Osteocyte (in vitro differentiated cells): Measurements from ENCODE around the gene HIVEP2. TPM values are rescaled to one million over a fixed set of nuclear protein-coding genes. Genes with fewer than 3 reads are reported as not detected.
A peak's percentile ranks its signal among the peaks of the same experiment; 100 is the strongest.

Source experiments
- DNase-seq: peaks from one replicate; pipeline ENCODE4 v3.0.0; 2021; ENCODE audit warnings: mixed read lengths; ENCODE audit not compliant: unreplicated experiment; ENCODE audit errors: extremely low spot score
- H3K27ac Mint-ChIP-seq: one replicate; pipeline ENCODE4 v1.8.0; 2021; ENCODE audit warnings: mild to moderate bottlenecking, mixed read lengths; ENCODE audit not compliant: unreplicated experiment
- H3K27me3 Mint-ChIP-seq: one replicate; pipeline ENCODE4 v1.8.0; 2021; ENCODE audit warnings: mixed read lengths; ENCODE audit not compliant: unreplicated experiment
- H3K36me3 Mint-ChIP-seq: one replicate; pipeline ENCODE4 v1.8.0; 2021; ENCODE audit warnings: mixed read lengths; ENCODE audit not compliant: unreplicated experiment
- H3K4me1 Mint-ChIP-seq: one replicate; pipeline ENCODE4 v1.8.0; 2021; ENCODE audit warnings: mixed read lengths; ENCODE audit not compliant: unreplicated experiment
- H3K4me3 Mint-ChIP-seq: one replicate; pipeline ENCODE4 v1.8.0; 2021; ENCODE audit warnings: mild to moderate bottlenecking, moderate library complexity, mixed read lengths; ENCODE audit not compliant: unreplicated experiment
- H3K9me3 Mint-ChIP-seq: one replicate; pipeline ENCODE4 v1.8.0; 2021; ENCODE audit warnings: mixed read lengths; ENCODE audit not compliant: unreplicated experiment
- CTCF ChIP-seq: fragments of 200-600 bp; sonication (generic); IDR thresholded peaks from 2 replicates; pipeline ENCODE4 v1.5.0; 2021; ENCODE audit warnings: antibody characterized with exemption, mild to moderate bottlenecking, moderate library complexity
- long read RNA-seq: library from polyadenylated mRNA; unstranded; transcript quantifications from one replicate; pipeline ENCODE4 v2.0.0, GENCODE V29; 2021
- total RNA-seq: library from RNA; stranded (reverse); gene quantifications from 2 replicates; pipeline ENCODE4 v1.2.1, GENCODE V29; 2021

The HIVEP2 gene
- 38.2 and 39.2 TPM in 2 replicates for total RNA-seq
- long read RNA-seq, partial matches to known transcripts, result 28 of 47 reads
- long read RNA-seq, other reads (novel, unspliced or antisense), result 19 of 47 reads

DNA sequence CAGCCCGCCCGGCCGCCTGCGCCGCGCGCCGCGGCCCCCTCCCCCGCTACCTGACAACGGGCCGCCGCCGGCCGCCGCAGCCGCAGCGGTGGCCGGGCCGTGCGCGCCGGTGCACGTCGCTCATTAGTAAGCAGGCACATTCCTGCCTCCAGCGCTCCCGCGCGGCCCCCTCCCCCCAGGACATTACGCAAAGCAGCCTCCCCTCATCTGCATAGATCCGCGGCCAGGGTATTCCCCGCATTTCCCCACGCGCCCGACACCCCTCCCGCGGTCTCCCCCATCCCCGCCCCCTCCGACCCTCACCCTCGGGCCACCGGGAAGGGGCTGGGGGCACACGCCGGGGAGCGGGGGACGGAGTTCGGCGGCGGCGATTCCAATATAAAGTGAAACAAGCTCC, at the start of gene HIVEP2:
TSS of gene HIVEP2 (minus strand) at position 128 of the 397 bp plus-strand sequence. CDS start 170,438 bp downstream, outside the sequence.
- H3K4me3 Mint-ChIP-seq, result peak within 1 kb of the TSS; percentile 88

DNA sequence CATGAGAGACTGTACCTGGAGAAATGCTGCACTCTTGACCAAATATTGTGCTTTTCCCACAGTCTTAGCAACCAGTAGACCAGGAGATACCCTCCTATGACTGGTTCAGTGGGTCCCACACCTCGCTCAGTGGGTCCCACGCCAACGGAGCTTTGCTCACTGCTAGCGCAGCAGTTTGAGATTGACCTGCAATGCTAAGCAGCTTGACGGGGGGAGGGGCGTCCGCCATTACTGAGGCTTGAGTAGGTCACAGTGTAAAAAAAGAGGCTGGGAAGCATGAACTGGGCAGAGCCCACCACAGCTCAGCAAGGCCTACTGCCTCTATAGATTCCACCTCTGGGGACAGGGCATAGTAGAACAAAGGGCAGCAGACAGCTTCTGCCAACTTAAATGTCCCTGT, 49.0 kb upstream of the HIVEP2 start:
- Mint-ChIP-seq H3K36me3 (no peaks in the 10 kb centered on the region), H3K27ac (no peak overlapping the region), H3K27me3 (peaks cover 47% of the 10 kb centered on the region), H3K4me3 (no peak overlapping the region), H3K4me1 (no peaks in the 10 kb centered on the region), H3K9me3 (no peaks in the 10 kb centered on the region)
- no peak for DNase-seq
- no peak for TF ChIP-seq CTCF

More for the DNA sequence above, at the start of gene HIVEP2:
- Mint-ChIP-seq H3K36me3 (no peaks in the 10 kb centered on the region), H3K27me3 (no peaks in the 10 kb centered on the region), H3K27ac (peak within 1 kb of the TSS; percentile 96), H3K9me3 (no peaks in the 10 kb centered on the region), H3K4me1 (peaks cover 43% of the 10 kb centered on the region)
- TF ChIP-seq CTCF, result peak; percentile 9
- peak; percentile 88 for DNase-seq

GRCh38 chr6:142987490-142987889, 42.5 kb upstream of the HIVEP2 start:
- no peak overlapping the region for H3K4me3 Mint-ChIP-seq
- no peaks in the 10 kb centered on the region for H3K36me3 Mint-ChIP-seq
- no peak for TF ChIP-seq CTCF
- H3K9me3 Mint-ChIP-seq, result peaks cover under 1% of the 10 kb centered on the region
- DNase-seq, result no peak
- H3K27me3 Mint-ChIP-seq, result peaks cover 31% of the 10 kb centered on the region
- peaks cover 9% of the 10 kb centered on the region for H3K4me1 Mint-ChIP-seq
- H3K27ac Mint-ChIP-seq, result no peak overlapping the region

- H3K27me3 Mint-ChIP-seq, result peaks cover 20% of the 10 kb centered on the region
- DNase-seq, result no peak
- H3K36me3 Mint-ChIP-seq, result peaks cover 5% of the 10 kb centered on the region
- peaks cover 9% of the 10 kb centered on the region for H3K4me1 Mint-ChIP-seq
- H3K9me3 Mint-ChIP-seq, result peaks cover 15% of the 10 kb centered on the region
- H3K4me3 Mint-ChIP-seq, result no peak overlapping the region
- no peak for TF ChIP-seq CTCF
- H3K27ac Mint-ChIP-seq, result no peak overlapping the region
These were observed 40.3 kb upstream of the HIVEP2 start for GRCh38 chr6:142985281-142985680.

DNA sequence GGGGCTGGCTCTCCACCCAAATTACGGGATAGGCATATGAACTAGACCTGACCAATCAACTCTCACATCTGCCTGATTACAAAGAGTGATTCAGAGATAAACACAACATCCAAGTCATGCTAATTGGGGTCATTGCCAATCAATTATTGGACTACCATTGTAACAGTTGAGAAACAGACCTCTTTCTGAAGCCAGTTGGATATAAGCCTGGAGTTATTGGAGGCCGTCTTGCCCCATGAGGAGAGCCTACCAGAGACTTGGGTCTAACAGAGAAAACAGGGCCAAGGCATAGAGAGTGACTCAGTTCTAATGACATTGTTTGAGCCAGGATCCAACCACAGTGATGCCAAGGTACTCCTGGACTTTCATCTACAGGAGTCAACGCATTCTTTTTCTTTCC, 39.4 kb upstream of the HIVEP2 start:
- peaks cover 9% of the 10 kb centered on the region for H3K4me1 Mint-ChIP-seq

More for the DNA sequence above, 39.4 kb upstream of the HIVEP2 start:
- DNase-seq, result no peak
- peaks cover 23% of the 10 kb centered on the region for H3K27me3 Mint-ChIP-seq
- H3K4me3 Mint-ChIP-seq, result no peak overlapping the region
- TF ChIP-seq CTCF, result no peak
- peaks cover 5% of the 10 kb centered on the region for H3K36me3 Mint-ChIP-seq
- no peak overlapping the region for H3K27ac Mint-ChIP-seq
- peaks cover 15% of the 10 kb centered on the region for H3K9me3 Mint-ChIP-seq
